Tibial nerve (tissue), 4 donors: ENCODE data around the gene SKAP2. TPM values are rescaled to one million over a fixed set of nuclear protein-coding genes. Genes with fewer than 3 reads are reported as not detected.

Experiments used
- DNase-seq, 2 donors: peaks; one replicate each; pipeline ENCODE4 v3.0.0-alpha.2; 2019; ENCODE audit warnings: low spot score in 2 of 2
- H3K27ac ChIP-seq, 4 donors: fragments of 200-600 bp; sonication (generic) in 3 of 4; one replicate each; pipeline ENCODE4 v1.5.1; 2017 to 2019; ENCODE audit warnings: mild to moderate bottlenecking in 1 of 4
- H3K27me3 ChIP-seq, 2 donors: fragments of 200-600 bp; sonication (generic) in 1 of 2; one replicate each; pipeline versions ENCODE4 v1.5.1 to v1.6.0; 2017 to 2019
- H3K36me3 ChIP-seq, 3 donors: fragments of 200-600 bp; sonication (generic); one replicate each; pipeline ENCODE4 v1.5.1; 2018 to 2019
- H3K4me1 ChIP-seq, 4 donors: fragments of 200-600 bp; sonication (generic) in 3 of 4; one replicate each; pipeline ENCODE4 v1.5.1; 2017 to 2019
- H3K4me3 ChIP-seq, 4 donors: fragments of 200-600 bp; sonication (generic) in 3 of 4; one replicate each; pipeline ENCODE4 v1.5.1; 2017 to 2019; ENCODE audit warnings: mild to moderate bottlenecking in 1 of 4, moderate library complexity in 1 of 4
- H3K9me3 ChIP-seq, 4 donors: fragments of 200-600 bp; sonication (generic) in 3 of 4; one replicate each; pipeline ENCODE4 v1.5.1; 2017 to 2019
- CTCF ChIP-seq, 5 experiments: fragments of 200-600 bp in 3 of 5; fragments of 450-650 bp in 2 of 5; sonication (generic) in 3 of 5; IDR thresholded peaks; one replicate each; pipeline ENCODE4 v1.5.1; 2016 to 2019; ENCODE audit warnings: antibody characterized with exemption in 5 of 5, mild to moderate bottlenecking in 3 of 5, moderate library complexity in 2 of 5
- EP300 ChIP-seq, 2 donors: sonication (generic); formaldehyde crosslinking; IDR thresholded peaks; one replicate each; pipeline ENCODE4 v1.6.1; 2017; ENCODE audit warnings: antibody characterized with exemption in 2 of 2, mild to moderate bottlenecking in 1 of 2
- POLR2A ChIP-seq, 2 donors: fragments of 450-650 bp; IDR thresholded peaks; one replicate each; pipeline ENCODE4 v1.6.1; 2017; ENCODE audit warnings: antibody characterized with exemption in 2 of 2, mild to moderate bottlenecking in 2 of 2, moderate library complexity in 2 of 2
- WGBS, 2 donors: methylation state at CpG; one replicate each; pipeline ENCODE4 v1.1.5; 2018; 5-methylcytosine and 5-hydroxymethylcytosine counted together
- total RNA-seq, 4 donors: library from RNA; depleted of rRNA; stranded (reverse); fragments of >200 nt; gene quantifications; one replicate each; pipeline ENCODE4 v1.1.0, GENCODE V29; 2016

The SKAP2 gene
- total RNA-seq, 4 donors from 2014 or later, result 14.1 to 33.7 (median 27.6) TPM

GRCh38 chr7:26723129-26723528, 141.3 kb downstream of the SKAP2 start:
- no peak overlapping the region for H3K27ac ChIP-seq
- no peaks in the 10 kb centered on the region for H3K9me3 ChIP-seq
- no peaks in the 10 kb centered on the region for H3K27me3 ChIP-seq
- no peak for DNase-seq
- H3K36me3 ChIP-seq, result peaks cover 0 to 7% (median 0%) of the 10 kb centered on the region in 3 donors
- no peak overlapping the region for H3K4me3 ChIP-seq
- H3K4me1 ChIP-seq, result no peaks in the 10 kb centered on the region
- WGBS, 2 donors, result 45 to 48% methylated on average over 5 of the region's 5 CpGs
- TF ChIP-seq EP300 (IDR thresholded peaks at IDR 0.05) (no peak), CTCF (IDR thresholded peaks at IDR 0.05) (no peak), POLR2A (IDR thresholded peaks at IDR 0.05) (no peak)

GRCh38 chr7:26721450-26721849, 142.9 kb downstream of the SKAP2 start:
- peaks cover 0 to 7% (median 0%) of the 10 kb centered on the region in 3 donors for H3K36me3 ChIP-seq
- TF ChIP-seq EP300 (IDR thresholded peaks at IDR 0.05) (no peak), POLR2A (IDR thresholded peaks at IDR 0.05) (no peak), CTCF (IDR thresholded peaks at IDR 0.05) (no peak)
- no peaks in the 10 kb centered on the region for H3K9me3 ChIP-seq
- no peak overlapping the region for H3K4me3 ChIP-seq
- H3K27me3 ChIP-seq, result no peaks in the 10 kb centered on the region
- no peak overlapping the region for H3K27ac ChIP-seq
- DNase-seq, result no peak
- H3K4me1 ChIP-seq, result no peaks in the 10 kb centered on the region

GRCh38 chr7:26718063-26718462, 146.3 kb downstream of the SKAP2 start:
- TF ChIP-seq EP300 (IDR thresholded peaks at IDR 0.05), result no peak
- no peak for TF ChIP-seq POLR2A (IDR thresholded peaks at IDR 0.05)
- TF ChIP-seq CTCF (IDR thresholded peaks at IDR 0.05), result no peak
- no peaks in the 10 kb centered on the region for H3K9me3 ChIP-seq
- no peak for DNase-seq
- H3K27me3 ChIP-seq, result no peaks in the 10 kb centered on the region
- no peak overlapping the region for H3K4me3 ChIP-seq
- H3K36me3 ChIP-seq, result peaks cover 0 to 7% (median 0%) of the 10 kb centered on the region in 3 donors
- H3K4me1 ChIP-seq, result no peaks in the 10 kb centered on the region
- H3K27ac ChIP-seq, result no peak overlapping the region
- WGBS, 2 donors, result 92 to 94% methylated on average over 1 of the region's 1 CpG

GRCh38 chr7:26714438-26714837, 150.0 kb downstream of the SKAP2 start:
- no peak overlapping the region for H3K4me3 ChIP-seq
- no peaks in the 10 kb centered on the region for H3K9me3 ChIP-seq
- no peak for DNase-seq
- H3K27me3 ChIP-seq, result no peaks in the 10 kb centered on the region
- H3K4me1 ChIP-seq, result no peaks in the 10 kb centered on the region
- WGBS, 2 donors, result 86 to 90% methylated on average over 3 of the region's 3 CpGs
- TF ChIP-seq POLR2A (IDR thresholded peaks at IDR 0.05) (no peak), CTCF (IDR thresholded peaks at IDR 0.05) (no peak), EP300 (IDR thresholded peaks at IDR 0.05) (no peak)
- H3K27ac ChIP-seq, result no peak overlapping the region
- peaks cover 0 to 7% (median 0%) of the 10 kb centered on the region in 3 donors for H3K36me3 ChIP-seq

- Histone ChIP-seq H3K4me1 (no peaks in the 10 kb centered on the region), H3K36me3 (peaks cover 0 to 4% (median 0%) of the 10 kb centered on the region in 3 donors), H3K27me3 (no peaks in the 10 kb centered on the region), H3K4me3 (no peak overlapping the region), H3K27ac (no peak overlapping the region), H3K9me3 (no peaks in the 10 kb centered on the region)
- no peak for TF ChIP-seq EP300 (IDR thresholded peaks at IDR 0.05)
- TF ChIP-seq POLR2A (IDR thresholded peaks at IDR 0.05), result no peak
- TF ChIP-seq CTCF (IDR thresholded peaks at IDR 0.05), result no peak
- WGBS, 2 donors, result 84 to 85% methylated on average over 2 of the region's 2 CpGs
- no peak for DNase-seq
Observed at GRCh38 chr7:26714006-26714405, 150.4 kb downstream of the SKAP2 start.
